HG03103 (cell line): ENCODE data around the gene APBB2.
"Not testable (repeated sequence)": the region's sequence is repeated elsewhere in the genome, so short reads cannot be mapped to it uniquely, and the experiment has no call there.

Experiments
- ATAC-seq: cut with Tn5 transposase; IDR thresholded peaks from one replicate; pipeline ENCODE4 v1.9.1; 2021; ENCODE audit warnings: low read depth; ENCODE audit not compliant: unreplicated experiment

Gene APBB2

DNA sequence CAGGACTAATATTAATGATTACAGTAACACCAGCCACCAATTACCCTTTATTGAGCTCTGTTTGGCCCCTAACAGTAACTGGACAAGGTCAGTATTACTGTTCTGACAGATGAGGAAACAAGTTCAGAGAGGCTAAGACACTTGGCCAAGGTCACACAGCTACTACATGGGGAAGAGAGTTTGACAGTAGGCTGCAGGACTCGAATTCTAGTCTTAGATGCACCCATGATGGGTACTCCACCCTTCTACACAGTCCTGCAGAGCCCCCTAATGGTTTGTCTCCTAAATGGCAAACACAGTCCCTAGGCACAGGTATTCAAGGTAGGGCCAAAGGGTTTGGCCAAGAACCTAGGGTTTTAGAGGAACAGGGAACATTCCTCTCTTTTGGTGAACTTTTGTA lies 370.6 kb downstream of the APBB2 start:
- peak; percentile 46 for ATAC-seq

DNA sequence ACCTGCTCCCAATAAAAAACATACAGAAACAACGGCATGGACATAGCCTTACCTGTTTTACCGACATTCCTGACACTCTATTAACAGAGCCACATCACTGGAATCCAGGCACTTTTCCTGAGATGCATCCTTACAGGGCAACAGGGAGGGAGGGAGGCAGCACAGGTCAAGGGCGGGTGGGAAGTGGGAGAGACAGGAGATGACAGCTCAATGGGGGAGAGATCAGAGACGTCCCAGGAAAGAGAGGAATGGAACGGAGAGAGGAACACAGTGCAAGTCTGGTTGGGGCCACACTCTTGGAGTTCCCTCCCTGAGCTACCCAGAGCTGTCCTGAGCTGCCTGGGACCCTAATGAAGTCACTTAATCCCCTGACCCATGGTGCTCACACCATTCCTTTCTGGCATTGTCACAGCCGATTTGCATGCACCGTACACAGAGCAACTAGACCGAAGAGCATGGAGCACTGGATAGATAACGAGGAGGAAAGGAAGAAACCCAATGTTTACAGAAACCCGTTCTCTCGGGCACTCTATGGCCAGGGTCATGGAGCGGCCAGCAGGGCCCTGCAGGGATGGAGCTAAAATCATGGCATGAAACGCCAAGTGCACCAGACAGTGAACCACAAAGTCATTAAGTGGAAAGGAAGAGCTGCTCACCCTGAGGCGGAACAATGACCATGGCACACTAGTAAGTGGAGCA lies 371.5 kb downstream of the APBB2 start:
- ATAC-seq = no peak

- ATAC-seq = no peak
Observed at GRCh38 chr4:40842318-40842717, 372.0 kb downstream of the APBB2 start.

DNA sequence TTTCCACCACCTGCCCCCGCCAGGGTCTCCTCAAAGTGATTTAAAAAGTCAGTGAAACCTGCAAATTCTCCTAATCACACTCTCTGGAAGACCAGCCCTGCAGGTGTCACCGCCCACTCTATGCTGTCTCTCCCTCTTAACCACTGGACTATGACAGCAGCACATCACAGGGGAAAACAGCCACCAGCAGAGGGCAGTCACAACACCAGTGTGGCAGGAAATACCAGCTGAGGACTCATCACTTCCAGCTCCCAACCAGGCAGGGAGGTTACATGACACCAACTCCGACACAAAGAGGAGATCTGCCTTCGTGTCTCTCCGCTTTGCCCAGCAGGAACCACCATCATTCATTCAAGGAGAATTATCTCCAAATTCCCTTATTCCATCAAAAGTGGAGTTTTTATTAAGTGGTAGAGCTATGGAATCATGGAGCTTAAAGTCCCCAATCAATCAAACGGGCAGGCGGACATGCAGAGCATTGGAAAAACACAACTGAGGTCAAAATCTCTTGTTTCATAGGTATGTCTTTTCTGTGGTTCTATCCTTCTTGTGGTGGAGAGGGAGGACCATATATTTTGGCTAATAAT lies 373.3 kb downstream of the APBB2 start:
- ATAC-seq = peak; percentile 66

GRCh38 chr4:40840255-40840984 lies 373.9 kb downstream of the APBB2 start:
- peak; percentile 42 for ATAC-seq

DNA sequence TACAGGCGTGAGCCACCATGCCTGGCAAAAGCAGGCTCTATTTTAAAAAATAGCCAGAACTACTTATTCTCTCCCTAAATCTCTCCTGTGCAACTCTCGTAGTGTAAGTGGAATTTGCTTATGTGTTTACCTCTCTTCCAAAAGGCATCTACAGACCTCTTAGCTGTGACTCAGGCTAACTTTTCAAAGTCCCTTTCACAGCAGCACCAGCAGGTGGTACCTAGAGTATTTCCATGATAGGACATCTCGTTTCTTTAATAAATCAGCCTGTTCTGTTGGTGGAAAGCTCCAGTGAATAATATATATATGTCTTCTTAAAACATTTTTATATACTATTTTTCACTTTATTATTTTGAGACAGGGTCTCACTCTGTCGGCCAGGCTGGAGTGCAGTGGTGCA lies 375.6 kb downstream of the APBB2 start:
- ATAC-seq = no peak

- ATAC-seq = no peak
Observed at GRCh38 chr4:40837094-40837870, 377.1 kb downstream of the APBB2 start.

DNA sequence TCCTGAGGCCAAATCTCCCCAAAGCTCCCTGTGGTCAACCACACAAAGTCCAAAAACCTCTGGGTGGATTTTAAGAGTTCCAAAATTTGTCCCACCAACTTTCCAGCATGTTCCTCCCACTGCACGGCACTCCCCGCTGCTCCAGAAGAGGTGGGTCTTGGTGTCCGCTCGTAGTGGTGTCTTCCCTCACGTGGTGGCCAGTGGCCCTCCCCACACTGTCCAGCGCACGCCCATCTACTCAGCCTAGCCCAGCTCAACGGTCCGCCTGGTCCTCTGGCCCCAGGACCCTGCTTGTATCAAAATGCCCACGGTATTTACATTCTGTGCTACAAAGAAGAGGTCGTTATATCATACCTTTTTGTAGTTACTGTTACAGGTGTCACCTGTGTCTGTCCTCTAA lies 381.1 kb downstream of the APBB2 start:
- ATAC-seq = no peak

DNA sequence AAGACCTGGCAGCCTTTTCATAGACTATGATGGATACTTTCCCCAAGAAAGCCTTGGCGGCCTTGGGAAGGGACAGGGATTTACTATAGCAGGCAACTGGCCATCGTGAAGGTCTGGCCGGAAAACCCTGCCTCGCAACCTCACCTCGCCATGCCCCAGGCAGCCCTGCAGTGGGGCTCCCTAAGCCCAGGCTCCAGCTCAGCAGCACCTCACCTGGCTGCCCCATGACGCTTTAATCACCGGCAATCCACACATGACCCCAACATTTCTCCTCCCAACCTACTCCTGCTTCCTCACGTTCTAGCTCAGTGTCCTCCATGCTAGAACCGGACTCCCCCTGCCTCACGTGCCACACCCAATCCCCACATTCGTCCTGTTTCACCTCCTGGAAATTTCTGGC lies 382.2 kb downstream of the APBB2 start:
- ATAC-seq = no peak

DNA sequence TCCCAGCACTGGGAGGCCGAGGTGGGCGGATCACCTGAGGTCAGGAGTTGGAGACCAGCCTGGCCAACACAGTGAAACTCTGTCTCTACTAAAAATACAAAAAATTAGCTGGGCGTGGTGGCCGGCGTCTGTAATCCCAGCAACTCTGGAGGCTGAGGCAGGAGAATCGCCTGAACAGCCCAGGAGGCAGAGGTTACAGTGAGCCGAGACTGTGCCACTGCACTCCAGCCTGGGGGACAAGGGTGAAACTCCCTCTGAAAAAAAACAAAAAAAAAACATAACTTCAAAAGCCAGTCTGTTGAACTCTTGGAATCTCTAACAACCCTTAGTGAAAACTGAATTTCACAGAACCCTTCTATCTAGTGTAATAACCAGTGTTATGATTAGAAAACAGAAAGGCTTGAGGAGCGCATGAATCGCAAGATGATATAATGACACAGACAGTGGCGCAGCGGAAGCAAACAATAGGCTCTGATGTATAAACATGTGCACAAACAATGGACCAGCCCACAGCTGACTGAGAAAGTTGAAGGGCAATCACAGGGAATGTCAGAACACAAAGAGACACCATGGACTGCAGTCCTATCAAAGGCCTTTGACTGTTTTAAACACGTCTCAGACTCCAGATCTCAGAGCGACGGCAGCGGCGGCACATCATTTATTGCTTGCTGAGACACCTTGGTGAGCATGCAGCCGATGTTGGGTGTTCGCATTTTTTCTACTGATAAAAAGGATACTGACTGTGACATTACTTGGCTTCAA lies 383.0 kb downstream of the APBB2 start:
- no peak for ATAC-seq

- no peak for ATAC-seq
Observed at GRCh38 chr4:40829586-40829985, 384.8 kb downstream of the APBB2 start.

DNA sequence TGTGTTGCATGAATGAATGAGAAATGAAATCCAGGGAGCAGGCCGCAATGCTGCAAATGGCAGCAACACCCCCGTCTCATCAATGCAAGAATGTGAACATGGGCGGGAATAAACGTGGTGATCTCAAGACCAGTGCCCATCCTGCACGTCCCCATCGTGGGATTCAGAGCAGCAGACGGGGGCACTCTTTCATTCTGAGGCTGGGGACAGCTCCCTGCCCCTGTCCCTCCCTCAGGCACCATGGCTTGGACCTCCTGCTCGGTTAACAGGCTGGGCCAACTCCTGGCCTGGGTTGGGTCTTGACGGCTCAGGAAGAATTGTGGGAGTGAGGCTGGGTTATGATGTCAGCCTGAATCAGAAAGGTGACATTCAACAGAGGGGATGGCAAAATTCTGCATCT lies 385.7 kb downstream of the APBB2 start:
- no peak for ATAC-seq

- ATAC-seq = no peak
Observed at GRCh38 chr4:40827758-40828157, 386.6 kb downstream of the APBB2 start.

DNA sequence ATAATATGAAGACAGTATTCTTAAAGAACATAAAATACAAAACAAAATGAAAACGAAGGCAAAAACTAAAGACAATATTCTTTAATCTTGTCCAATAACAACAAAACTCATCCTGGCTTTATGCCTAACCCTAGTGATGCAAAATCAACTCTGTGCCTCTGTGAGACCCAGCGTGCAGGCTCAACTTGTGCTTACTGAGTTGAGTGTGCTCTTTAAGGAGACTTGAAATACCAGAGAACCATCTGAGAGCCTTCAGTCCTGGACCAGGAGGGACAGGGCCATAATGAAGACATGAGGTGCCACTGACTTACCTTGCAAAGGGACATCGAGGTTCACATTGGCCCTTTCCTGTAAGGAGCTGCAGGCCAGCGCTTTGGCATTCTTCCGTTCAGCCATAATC lies 387.5 kb downstream of the APBB2 start:
- ATAC-seq = no peak

DNA sequence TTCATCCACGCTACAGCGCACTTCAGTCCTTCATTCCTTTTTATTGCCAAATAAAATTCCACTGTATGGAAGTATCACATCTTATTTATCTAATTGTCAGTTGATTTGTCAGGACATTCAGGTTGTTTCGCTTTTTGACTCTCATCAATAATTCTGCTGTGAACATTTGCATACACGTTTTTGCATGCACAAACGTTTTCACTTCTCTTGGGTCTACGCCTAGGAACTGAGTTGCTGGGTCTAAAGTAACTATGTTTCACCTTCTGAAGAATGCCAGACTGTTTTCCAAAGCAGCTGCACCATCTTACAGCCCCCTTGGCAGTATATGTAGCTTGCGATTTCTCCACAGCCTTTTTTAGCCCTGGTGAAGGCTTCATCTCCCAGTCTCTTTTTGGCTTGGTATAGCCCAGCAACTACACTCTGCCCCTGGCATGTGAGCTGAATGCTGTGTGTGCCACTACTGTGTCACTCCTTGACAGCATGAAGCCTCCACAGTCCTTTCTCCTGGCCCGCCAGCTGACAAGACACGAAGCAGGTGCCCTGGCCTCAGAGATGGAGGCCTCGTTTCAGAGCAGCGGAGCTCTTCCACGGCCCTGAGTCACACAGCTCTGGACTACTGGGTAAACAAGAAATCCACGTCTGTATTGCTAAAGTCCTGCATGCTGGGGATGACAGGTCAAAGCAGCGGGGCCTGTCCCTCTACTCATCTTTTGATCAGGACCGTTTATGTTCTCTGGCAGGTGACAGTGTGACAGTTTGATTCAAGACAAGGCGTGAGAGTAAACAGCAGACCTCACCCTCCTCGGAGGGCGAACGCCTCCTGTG lies 389.1 kb downstream of the APBB2 start:
- no peak for ATAC-seq

DNA sequence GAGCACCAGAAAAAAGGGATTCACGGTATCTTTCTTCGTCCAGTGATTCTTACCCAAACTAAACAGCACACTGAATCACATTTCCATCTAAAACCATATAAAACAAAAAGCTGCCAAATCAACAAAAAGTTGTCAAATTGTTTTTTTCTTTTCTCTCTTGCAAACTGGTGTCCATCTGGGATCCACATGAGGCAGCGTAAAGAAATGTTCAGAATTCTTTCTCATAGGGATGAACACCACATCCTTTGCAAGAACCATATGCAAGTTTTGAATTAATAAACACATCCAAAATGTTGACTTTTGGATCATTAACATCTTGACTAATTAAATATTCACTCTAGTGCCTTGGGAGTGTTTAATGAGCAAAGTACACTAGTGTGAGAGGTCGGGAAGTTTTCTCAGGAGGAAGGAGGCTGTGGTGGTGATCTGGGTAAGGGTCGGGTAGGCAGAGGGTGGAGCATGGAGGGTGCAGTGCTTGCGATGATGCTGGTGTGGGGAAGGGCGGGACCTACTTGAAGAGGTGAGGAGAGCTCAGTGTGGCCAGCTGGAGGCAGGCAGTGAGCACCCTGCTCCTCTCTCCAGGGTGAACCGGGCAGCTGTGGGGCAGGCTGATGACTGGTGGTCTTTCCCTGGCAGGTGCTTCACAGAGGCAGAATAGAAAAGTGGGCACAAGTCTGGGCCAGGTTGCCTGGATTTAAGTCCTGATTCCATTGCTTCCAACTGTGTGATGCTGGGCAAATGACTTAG lies 391.7 kb downstream of the APBB2 start:
- no peak for ATAC-seq

DNA sequence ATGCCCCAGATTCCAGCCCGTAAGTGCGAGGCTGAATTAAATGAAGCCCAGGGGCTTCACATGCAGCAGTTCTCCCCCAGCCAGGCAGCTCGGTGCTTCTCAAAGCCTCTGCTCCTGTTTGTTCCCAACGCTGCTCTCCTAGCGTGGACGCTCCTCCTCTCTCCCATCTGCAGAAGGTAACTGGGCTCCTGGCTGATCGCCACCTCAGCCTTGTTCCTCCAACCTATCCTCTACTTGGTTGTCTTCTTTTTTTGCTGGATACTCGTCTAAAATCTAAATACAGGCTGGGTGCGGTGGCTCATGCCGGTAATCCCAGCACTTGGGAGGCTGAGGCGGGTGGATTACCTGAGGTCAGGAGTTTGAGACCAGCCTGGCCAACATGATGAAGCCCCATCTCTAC lies 394.2 kb downstream of the APBB2 start:
- no peak for ATAC-seq

DNA sequence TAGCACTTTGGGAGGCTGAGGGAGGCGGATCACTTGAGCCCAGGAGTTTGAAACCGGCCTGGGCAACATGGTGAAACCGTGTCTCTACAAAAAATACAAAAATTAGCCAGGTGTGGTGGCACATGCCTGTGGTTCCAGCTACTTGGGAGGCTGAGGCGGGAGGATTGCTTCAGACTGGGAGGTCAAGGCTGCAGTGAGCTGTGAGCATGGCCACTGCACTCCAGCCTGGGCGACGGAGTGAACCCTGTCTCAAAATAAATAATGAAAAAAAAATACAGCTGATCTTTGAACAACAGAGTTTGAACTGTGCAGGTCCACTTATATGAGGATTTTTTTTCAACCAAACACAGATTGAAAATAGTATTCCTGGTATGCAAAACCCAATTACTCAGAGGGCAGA lies 397.2 kb downstream of the APBB2 start:
- not testable (repeated sequence) for ATAC-seq

- ATAC-seq = no peak
Observed at GRCh38 chr4:40812856-40813255, 401.5 kb downstream of the APBB2 start.
